HG02610 (cell line): ENCODE data around the gene NUDT17.
A peak's percentile ranks its signal among the peaks of the same experiment; 100 is the strongest.

Source experiments
- ATAC-seq: cut with Tn5 transposase; IDR thresholded peaks from one replicate; pipeline ENCODE4 v1.9.1; 2021; ENCODE audit warnings: mild to moderate bottlenecking, moderate library complexity; ENCODE audit not compliant: unreplicated experiment

Gene NUDT17

DNA sequence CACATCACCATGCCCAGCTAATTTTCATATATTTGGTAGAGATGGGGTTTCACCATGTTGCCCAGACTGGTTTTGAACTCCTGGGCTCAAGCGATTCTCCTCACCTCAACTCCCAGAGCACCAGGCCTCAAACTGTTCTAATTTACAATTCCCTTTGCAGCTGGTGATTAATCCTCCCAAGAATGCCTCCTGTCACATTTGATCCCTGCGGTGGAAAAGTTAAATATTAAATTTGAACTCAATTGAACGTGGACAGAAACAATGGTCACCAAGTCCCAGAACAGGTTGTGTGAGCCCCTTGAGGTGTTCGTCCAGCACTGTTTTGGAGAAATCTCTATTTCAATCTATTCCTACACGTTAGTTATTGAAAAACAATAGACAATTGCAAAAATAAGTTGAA lies 42.2 kb downstream of the NUDT17 start:
- no peak for ATAC-seq

DNA sequence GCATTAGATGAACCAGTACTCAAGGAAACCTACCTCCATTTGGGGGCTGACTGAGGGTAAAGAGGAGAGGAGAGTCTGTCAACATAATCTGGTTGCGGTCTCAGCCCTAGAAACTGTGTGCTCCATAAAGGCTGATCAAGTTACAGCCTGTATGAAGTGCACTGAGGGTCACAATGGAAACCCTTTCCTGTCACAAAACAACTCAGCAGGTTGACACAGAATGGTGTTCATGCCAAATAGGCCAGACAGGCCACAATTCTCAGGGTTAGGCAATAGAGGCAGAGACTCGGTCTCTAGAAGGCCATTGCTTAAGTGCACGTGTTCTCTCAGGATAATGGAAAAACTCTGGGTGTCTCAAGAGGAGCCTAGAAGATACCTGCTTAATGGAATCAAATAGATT lies 44.3 kb downstream of the NUDT17 start:
- ATAC-seq, result no peak

DNA sequence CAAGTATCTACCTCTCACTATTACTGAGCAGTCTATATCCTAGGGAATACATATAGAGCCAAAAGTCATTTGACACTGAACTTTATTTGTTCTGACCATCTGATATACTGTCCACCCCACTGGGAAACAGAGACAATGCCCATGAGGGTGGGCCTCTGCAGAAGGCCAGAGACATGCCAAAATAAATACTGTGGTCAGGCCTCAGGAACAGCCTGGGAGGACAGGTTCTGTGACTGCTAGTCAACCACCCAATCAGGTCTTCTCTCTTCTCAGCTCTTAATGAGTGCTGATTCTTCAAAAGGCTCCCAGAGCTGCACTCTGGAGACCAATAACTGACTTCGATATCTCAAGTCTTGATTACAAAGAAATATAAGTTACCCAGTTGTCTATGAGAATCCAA lies 45.7 kb downstream of the NUDT17 start:
- no peak for ATAC-seq

DNA sequence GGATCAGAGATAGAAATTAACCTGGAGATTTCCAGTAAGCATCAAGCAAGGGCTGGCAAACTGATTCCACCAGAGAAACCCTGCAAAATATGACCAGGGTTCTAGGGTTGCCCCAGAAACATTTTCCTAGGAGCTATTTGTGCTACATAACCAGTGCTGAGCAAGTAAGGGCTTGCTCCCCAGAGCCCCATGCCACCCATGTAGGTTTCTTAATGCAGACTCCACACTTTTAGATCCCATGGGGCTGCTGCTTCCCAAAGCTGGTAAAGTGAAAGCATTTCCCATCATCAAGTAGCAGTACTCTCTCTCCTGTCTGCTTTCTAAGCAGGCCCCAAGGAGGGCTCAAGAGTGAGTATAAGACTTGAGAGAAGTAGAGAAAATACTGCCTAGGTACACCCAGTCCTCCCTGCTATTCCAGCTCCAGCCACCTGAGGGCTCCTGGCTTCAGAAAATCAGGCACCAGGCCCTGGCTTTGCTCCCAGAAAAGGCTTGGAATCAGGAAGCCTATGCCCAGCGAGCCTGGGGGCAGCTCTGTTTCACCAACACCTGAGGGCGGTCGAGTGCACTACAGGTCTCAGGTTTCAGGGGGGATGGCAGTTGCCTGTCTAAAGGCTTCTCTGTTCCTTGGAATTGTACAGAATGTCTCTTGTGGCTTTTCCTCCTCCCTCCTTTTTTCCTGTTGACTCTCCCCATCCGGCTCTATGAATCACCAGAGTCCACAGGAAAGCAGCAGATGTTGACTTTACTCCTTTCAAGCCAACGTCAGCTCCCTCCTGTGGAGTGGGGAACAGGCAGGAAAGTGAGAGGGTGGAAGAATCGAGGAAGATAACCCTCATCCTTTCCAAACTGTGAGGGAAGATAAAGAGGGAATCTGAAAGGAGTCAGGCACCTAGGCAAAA lies 46.4 kb downstream of the NUDT17 start:
- peak; percentile 57 for ATAC-seq

DNA sequence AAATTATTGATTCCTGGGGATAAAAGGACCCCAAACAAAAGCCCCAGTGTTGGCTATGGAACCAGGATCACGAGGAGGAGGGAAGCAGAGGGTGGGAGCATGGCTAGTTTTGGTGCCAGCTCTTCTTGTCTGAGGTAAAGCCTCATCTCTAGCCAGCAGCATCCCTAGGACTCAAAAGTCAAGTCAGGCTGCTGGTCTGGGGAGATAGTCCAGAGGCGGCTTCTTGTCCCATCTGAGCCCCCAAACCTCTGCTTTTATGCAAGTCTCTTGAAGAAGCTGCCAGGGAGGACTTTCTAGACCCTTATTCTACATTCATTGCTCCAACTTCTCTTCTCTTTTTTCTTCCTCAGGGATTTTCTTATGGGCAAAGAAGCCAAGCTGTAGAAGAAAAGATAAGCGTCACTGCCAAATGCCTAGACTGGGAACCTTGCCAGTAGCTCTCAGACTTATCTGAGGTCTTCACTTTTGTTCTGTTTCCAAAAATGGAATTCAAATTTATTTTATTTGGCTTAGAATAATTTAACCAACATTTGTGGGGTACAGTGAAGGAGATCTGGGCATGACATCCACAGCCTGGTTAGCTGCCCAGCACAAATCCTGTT lies 47.2 kb downstream of the NUDT17 start:
- ATAC-seq, result no peak

DNA sequence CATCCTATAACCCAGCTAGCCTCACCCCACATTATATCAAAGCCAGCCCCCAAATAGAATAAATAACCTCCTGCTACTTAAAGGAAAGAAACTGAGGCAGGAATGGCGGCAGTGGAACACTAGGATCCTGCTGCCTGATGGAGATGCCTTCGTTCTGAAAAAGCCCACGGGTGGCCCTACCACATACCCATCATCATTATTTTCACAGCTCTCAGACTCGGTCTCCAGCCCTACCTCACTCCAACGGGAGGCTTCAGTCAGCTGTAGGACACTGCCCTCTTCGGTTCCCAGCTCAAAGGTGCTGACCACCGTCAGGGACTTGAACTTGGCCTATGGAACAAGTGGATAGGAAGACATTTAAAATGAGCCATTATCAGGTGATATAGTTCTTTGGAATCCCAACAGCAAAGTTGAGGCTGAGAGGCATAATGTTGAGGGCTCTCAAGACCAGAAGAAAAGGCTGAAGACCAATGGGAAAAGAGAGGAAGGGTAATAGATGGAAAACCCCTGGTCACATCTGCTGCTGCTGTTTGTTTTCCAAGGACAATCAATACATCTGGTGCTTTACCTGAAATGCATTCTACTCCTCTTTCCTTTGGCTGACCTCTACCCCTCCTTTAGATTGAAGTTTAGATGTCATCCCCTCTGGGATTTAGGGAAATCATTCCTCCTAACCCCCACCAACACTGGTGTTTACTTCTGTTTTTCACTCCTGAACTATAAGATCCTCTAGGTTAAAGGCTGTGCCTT lies 48.1 kb downstream of the NUDT17 start:
- no peak for ATAC-seq

DNA sequence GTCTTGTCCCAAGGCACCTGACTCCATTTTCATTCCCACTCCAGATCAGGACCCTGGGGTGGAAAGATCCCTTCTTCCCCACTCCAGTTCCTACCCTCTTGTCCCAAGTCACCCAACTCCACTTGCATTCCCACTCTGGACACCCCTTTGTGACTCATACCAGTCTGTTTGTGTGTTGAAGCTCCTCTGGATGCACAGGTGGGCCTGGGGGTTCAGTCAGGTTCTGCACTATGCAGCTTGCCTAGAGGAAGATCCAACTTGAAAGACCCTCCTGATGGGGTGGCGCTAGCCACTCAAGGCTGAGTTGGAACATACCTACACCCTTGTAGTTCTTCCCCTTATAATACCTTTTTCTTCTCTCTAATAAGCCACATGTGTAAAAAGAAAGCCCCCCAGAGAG lies 50.0 kb downstream of the NUDT17 start:
- no peak for ATAC-seq

DNA sequence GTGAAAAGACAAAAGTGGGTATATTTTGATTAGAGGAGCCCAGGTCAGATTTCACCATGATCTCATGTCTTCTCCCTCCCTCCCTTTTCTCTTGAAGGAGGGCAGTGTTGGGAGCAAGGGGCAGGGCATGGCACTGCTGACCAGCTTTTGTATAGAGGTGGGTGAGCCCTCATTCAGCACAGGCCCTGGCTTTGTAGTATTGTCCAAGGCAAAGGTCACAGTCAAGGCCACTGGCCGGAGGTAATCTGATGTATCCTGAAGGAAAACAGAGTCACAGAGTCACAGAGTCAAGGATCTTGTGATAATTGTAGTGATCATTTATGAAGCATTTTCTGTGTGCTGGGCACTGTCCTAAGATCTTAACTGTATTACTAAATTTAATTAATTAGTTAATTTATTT lies 52.5 kb downstream of the NUDT17 start:
- no peak for ATAC-seq
